C4-2B (cell line): ENCODE results near the gene PPP1R3D.
A peak's percentile ranks its signal among the peaks of the same experiment; 100 is the strongest.
"Not testable (repeated sequence)": the region's sequence is repeated elsewhere in the genome, so short reads cannot be mapped to it uniquely, and the experiment has no call there.

ENCODE experiments used
- H3K27ac ChIP-seq: fragments of 450-650 bp; 2 replicates; pipeline ENCODE4 v1.5.1; 2017
- CTCF ChIP-seq: fragments of 450-650 bp; conservative IDR thresholded peaks from 2 replicates; pipeline ENCODE4 v1.5.1; 2017; ENCODE audit warnings: mild to moderate bottlenecking
- ZFX ChIP-seq: fragments of 450-650 bp; IDR thresholded peaks from 2 replicates; pipeline ENCODE4 v1.6.1; 2017

PPP1R3D gene

GRCh38 chr20:59958626-59959025 is 18.5 kb upstream of the PPP1R3D start:
- TF ChIP-seq CTCF (no peak), ZFX (no peak)
- H3K27ac ChIP-seq, result peak overlapping the region; percentile 63

- TF ChIP-seq CTCF (no peak), ZFX (no peak)
- peak within 1 kb of the TSS; percentile 63 for H3K27ac ChIP-seq
Observed at GRCh38 chr20:59958123-59958522, 18.0 kb upstream of the PPP1R3D start, which contains the start of gene CDH26. CDH26 (plus strand) TSS chr20:59958423; CDS start chr20:59958727, 304 bp downstream.

- not testable (repeated sequence) for H3K27ac ChIP-seq
Observed at GRCh38 chr20:59957568-59957967, 17.5 kb upstream of the PPP1R3D start.

- no peak overlapping the region for H3K27ac ChIP-seq
- TF ChIP-seq CTCF, result peak; percentile 81
- no peak for TF ChIP-seq ZFX
Observed at GRCh38 chr20:59955131-59955796, 15.2 kb upstream of the PPP1R3D start.

- TF ChIP-seq ZFX (no peak), CTCF (no peak)
- H3K27ac ChIP-seq, result no peak overlapping the region
Observed at GRCh38 chr20:59954718-59955117, 14.6 kb upstream of the PPP1R3D start.

- no peak overlapping the region for H3K27ac ChIP-seq
- no peak for TF ChIP-seq CTCF
- TF ChIP-seq ZFX, result no peak
Observed at GRCh38 chr20:59949911-59950310, 9.8 kb upstream of the PPP1R3D start.

- TF ChIP-seq CTCF, result peak; percentile 86
- no peak for TF ChIP-seq ZFX
- no peak overlapping the region for H3K27ac ChIP-seq
Observed at GRCh38 chr20:59948828-59949720, 9.0 kb upstream of the PPP1R3D start.
